ENCODE results near the gene CCDC71L. TPM values are rescaled to one million over a fixed set of nuclear protein-coding genes. Genes with fewer than 3 reads are reported as not detected.

The CCDC71L gene
- total RNA-seq, 4 donors from 2014 or later = 4.4 to 7.0 (median 5.7) TPM

- in situ Hi-C loops (cut with MboI; ENCODE audit: low sequenced_read_pairs in 4 of 4) = loop anchor here in 2 of 4 donors (25.0 kb wide), 3 partner anchors 471 to 496 kb away; partner anchors contain the start of gene HBP1 (in 1 of the 2)
- TF ChIP-seq, protein P1, sequence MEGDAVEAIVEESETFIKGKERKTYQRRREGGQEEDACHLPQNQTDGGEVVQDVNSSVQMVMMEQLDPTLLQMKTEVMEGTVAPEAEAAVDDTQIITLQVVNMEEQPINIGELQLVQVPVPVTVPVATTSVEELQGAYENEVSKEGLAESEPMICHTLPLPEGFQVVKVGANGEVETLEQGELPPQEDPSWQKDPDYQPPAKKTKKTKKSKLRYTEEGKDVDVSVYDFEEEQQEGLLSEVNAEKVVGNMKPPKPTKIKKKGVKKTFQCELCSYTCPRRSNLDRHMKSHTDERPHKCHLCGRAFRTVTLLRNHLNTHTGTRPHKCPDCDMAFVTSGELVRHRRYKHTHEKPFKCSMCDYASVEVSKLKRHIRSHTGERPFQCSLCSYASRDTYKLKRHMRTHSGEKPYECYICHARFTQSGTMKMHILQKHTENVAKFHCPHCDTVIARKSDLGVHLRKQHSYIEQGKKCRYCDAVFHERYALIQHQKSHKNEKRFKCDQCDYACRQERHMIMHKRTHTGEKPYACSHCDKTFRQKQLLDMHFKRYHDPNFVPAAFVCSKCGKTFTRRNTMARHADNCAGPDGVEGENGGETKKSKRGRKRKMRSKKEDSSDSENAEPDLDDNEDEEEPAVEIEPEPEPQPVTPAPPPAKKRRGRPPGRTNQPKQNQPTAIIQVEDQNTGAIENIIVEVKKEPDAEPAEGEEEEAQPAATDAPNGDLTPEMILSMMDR (IDR thresholded peaks at IDR 0.05 in 4 of 5, conservative IDR thresholded peaks at IDR 0.05 in 1 of 5) = no peak
- TF ChIP-seq POLR2A (IDR thresholded peaks at IDR 0.05) = no peak
- no peaks in the 10 kb centered on the region for H3K36me3 ChIP-seq
- no peaks in the 10 kb centered on the region for H3K4me1 ChIP-seq
- DNase-seq (no peak), ATAC-seq (no peak)
- H3K4me3 ChIP-seq = no peak overlapping the region
- H3K9me3 ChIP-seq = no peaks in the 10 kb centered on the region
- H3K27me3 ChIP-seq = no peaks in the 10 kb centered on the region
- H3K27ac ChIP-seq = no peak overlapping the region
- intact Hi-C loops (cut with DNase I; ENCODE audit: low total_unique reads) = no loop called here
These were observed 5.4 kb upstream of the CCDC71L start for GRCh38 chr7:106666353-106666752.

DNA sequence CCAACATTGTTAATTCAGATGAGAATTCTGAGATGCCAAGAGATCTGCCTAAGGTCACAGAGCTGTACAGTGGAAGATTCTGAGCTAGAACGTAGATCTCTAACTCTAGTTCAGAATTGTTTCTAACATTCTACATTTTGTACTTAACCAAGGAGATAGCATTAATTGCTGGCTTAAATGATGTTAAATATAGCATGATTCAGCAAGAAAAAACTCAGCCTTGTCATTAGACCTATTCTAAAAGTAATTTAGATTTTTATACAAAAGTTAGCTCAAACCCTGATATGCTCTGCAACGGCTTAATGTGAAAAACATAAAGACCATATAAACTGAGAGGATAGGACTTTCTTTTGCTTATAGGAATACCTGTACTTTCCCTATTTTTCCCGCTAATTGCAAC, 3.4 kb upstream of the CCDC71L start:
- no peak overlapping the region for H3K4me3 ChIP-seq
- TF ChIP-seq, protein P1 (IDR thresholded peaks at IDR 0.05 in 4 of 5, conservative IDR thresholded peaks at IDR 0.05 in 1 of 5) = no peak
- no peak for TF ChIP-seq POLR2A (IDR thresholded peaks at IDR 0.05)
- intact Hi-C loops (cut with DNase I; ENCODE audit: low total_unique reads) = loop anchor here (5.0 kb wide), 6 partner anchors 67 to 1078 kb away; partner anchors contain the start of genes ATXN7L1 and CBLL1
- in situ Hi-C loops (cut with MboI; ENCODE audit: low sequenced_read_pairs in 4 of 4) = loop anchor here in 2 of 4 donors (25.0 kb wide), 3 partner anchors 473 to 498 kb away; partner anchors contain the start of gene HBP1 (in 1 of the 2)
- peaks cover 3 to 5% of the 10 kb centered on the region in 2 donors for H3K4me1 ChIP-seq
- no peaks in the 10 kb centered on the region for H3K9me3 ChIP-seq
- no peak overlapping the region for H3K27ac ChIP-seq
- no peaks in the 10 kb centered on the region for H3K36me3 ChIP-seq
- DNase-seq = no peak
- H3K27me3 ChIP-seq = no peaks in the 10 kb centered on the region
- no peak for ATAC-seq

DNA sequence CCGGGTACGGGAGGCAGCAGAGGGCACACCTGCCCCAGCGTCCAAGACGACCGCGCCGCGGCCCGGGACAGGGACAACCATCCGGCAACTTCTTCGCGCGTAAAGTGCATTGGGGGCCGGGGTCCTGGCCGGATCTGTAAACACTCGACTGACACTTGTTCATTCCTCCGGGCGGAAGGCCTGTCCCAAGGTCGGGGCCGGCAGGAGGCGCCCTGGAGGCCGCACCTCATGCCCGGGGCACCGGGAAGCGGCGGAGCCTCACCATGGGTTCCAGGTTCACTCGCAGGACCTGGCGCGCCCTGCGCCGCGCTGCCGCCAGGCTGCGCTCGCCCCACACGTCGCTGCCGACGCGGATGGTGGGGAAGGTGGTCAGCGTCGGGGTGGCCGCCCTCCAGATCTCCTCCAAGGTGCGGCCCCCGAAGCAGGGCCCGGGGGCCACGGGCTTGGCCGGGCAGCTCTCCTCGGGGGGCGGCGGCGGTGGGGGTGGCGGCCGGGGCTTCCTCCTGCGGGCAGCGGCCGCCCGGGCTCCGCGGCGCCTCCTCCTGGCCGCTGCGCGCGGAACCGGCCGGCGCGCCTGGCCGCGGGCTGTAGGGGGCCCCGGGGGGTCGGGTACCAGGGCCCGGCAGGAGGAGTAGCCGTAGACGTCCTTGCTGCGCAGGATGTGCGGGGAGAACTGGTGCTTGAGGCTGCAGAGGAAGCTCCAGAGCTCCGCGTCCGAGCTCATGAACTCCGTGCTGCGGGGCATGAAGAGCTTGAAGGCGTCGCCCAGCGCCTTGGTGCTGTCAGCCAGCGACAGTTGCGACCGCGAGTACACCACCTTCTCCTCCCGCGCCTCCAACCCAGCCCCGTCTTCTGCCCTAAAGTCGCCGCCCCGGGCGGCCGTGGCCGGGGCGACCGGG, 746 bp downstream of the CCDC71L start:
- peak overlapping the region; percentile 60 to 89 (median 78) for H3K4me3 ChIP-seq
- DNase-seq (peak; percentile 23 to 59), ATAC-seq (peak; percentile 57 to 66)
- TF ChIP-seq, protein P1 (IDR thresholded peaks at IDR 0.05 in 4 of 5, conservative IDR thresholded peaks at IDR 0.05 in 1 of 5) = peak; percentile 49 to 76 (median 67)
- peak in 1 of 2 donors; percentile 9 for TF ChIP-seq POLR2A (IDR thresholded peaks at IDR 0.05)
- no peaks in the 10 kb centered on the region for H3K27me3 ChIP-seq
- no peaks in the 10 kb centered on the region for H3K36me3 ChIP-seq
- no peaks in the 10 kb centered on the region for H3K9me3 ChIP-seq
- peak overlapping the region; percentile 82 to 91 (median 88) for H3K27ac ChIP-seq
- in situ Hi-C loops (cut with MboI; ENCODE audit: low sequenced_read_pairs in 4 of 4) (loop anchor here in 2 of 4 donors (10.0 to 25.0 kb wide), 4 partner anchors 75 to 502 kb away; partner anchors contain the start of gene HBP1 (in 1 of the 2)), intact Hi-C loops (cut with DNase I; ENCODE audit: low total_unique reads) (loop anchor here (2.0 to 10.0 kb wide), 9 partner anchors 63 to 1685 kb away; partner anchors contain the start of genes ATXN7L1, CBLL1, HBP1 and NAMPT)
- peaks cover 8 to 12% of the 10 kb centered on the region in 2 donors for H3K4me1 ChIP-seq

- intact Hi-C loops (cut with DNase I; ENCODE audit: low total_unique reads) (loop anchor here (10.0 kb wide), 1 partner anchor 1685 kb away; no protein-coding TSS in a partner anchor), in situ Hi-C loops (cut with MboI; ENCODE audit: low sequenced_read_pairs in 4 of 4) (loop anchor here in 2 of 4 donors (10.0 to 25.0 kb wide), 4 partner anchors 75 to 503 kb away; partner anchors contain the start of gene HBP1 (in 1 of the 2))
- no peaks in the 10 kb centered on the region for H3K27me3 ChIP-seq
- peaks cover 8 to 12% of the 10 kb centered on the region in 2 donors for H3K4me1 ChIP-seq
- ATAC-seq = no peak
- no peaks in the 10 kb centered on the region for H3K36me3 ChIP-seq
- DNase-seq = no peak
- peak overlapping the region; percentile 82 to 91 (median 88) for H3K27ac ChIP-seq
- no peak for TF ChIP-seq POLR2A (IDR thresholded peaks at IDR 0.05)
- TF ChIP-seq, protein P1 (IDR thresholded peaks at IDR 0.05 in 4 of 5, conservative IDR thresholded peaks at IDR 0.05 in 1 of 5) = no peak
- H3K4me3 ChIP-seq = peak overlapping the region; percentile 60 to 89 (median 78)
- no peaks in the 10 kb centered on the region for H3K9me3 ChIP-seq
These were observed 1.6 kb downstream of the CCDC71L start for GRCh38 chr7:106659166-106659962.
